HFF-Myc (cell line): ENCODE results near the gene CLCN6.

Source experiments
- DNase-seq: peaks from one replicate; pipeline ENCODE4 v3.0.0-alpha.2; 2011; ENCODE audit warnings: low read depth; ENCODE audit errors: extremely low read depth
- H3K4me3 ChIP-seq: replicated peaks from 2 replicates; pipeline ENCODE4 v1.5.1; 2011; ENCODE audit warnings: low read depth, mild to moderate bottlenecking, control low read depth, low read length
- TF ChIP-seq, protein P1 (sequence below): IDR thresholded peaks from 2 replicates; pipeline ENCODE4 v1.5.1; 2012; ENCODE audit warnings: mild to moderate bottlenecking, low read depth, low read length, control low read depth; ENCODE audit errors: missing control alignments

CLCN6 gene

GRCh38 chr1:11869650-11870207 lies 63.7 kb downstream of the CLCN6 start:
- no peak overlapping the region for H3K4me3 ChIP-seq
- TF ChIP-seq, protein P1, sequence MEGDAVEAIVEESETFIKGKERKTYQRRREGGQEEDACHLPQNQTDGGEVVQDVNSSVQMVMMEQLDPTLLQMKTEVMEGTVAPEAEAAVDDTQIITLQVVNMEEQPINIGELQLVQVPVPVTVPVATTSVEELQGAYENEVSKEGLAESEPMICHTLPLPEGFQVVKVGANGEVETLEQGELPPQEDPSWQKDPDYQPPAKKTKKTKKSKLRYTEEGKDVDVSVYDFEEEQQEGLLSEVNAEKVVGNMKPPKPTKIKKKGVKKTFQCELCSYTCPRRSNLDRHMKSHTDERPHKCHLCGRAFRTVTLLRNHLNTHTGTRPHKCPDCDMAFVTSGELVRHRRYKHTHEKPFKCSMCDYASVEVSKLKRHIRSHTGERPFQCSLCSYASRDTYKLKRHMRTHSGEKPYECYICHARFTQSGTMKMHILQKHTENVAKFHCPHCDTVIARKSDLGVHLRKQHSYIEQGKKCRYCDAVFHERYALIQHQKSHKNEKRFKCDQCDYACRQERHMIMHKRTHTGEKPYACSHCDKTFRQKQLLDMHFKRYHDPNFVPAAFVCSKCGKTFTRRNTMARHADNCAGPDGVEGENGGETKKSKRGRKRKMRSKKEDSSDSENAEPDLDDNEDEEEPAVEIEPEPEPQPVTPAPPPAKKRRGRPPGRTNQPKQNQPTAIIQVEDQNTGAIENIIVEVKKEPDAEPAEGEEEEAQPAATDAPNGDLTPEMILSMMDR: no peak
- DNase-seq: no peak

DNA sequence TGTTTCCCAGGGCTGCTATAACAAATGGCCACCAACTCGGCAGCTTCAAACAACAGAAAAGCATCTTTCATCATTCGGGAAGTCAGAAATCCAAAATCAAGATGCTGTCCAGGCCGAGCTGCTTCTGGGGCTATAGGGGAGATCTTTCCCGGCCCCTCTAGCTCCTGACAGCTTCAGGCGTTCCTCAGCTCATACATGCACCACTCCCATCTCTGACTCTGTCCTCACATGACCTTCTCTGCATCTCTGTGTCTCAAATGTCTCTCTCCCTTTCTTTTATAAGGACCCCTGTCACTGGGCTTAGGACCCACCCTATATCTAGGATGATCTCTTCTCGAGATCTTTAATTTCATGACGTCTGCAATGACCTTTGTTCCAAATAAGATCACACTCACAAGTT lies 66.6 kb downstream of the CLCN6 start:
- no peak for DNase-seq
- TF ChIP-seq, protein P1: no peak
- no peak overlapping the region for H3K4me3 ChIP-seq

- TF ChIP-seq, protein P1: no peak
- DNase-seq: no peak
- no peak overlapping the region for H3K4me3 ChIP-seq
Measured at GRCh38 chr1:11873395-11874257, 67.6 kb downstream of the CLCN6 start.

- DNase-seq: no peak
- TF ChIP-seq, protein P1: no peak
Measured at GRCh38 chr1:11874258-11874562, 68.2 kb downstream of the CLCN6 start.

GRCh38 chr1:11874624-11875023 lies 68.6 kb downstream of the CLCN6 start:
- TF ChIP-seq, protein P1: no peak

More at GRCh38 chr1:11874258-11874562, 68.2 kb downstream of the CLCN6 start:
- no peak overlapping the region for H3K4me3 ChIP-seq

DNA sequence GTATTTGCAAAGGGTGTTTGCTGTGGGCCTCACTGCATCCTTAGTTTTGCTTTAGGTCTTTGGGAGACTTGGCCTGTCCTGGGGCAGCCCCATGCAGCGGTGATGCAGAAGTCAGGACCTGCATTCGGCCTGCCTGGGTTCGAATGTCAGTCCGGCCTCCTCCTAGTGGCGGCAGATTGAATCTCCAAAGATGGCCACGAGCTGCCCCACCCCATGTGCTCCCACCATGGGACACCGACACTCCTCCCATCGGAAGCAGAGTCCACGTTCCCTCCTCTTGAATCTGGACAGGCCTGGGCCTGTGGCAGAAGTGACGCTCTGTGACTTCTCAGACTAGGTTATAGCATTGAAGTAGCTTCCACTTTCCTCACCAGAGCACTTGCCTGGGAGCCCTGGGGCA lies 69.1 kb downstream of the CLCN6 start:
- H3K4me3 ChIP-seq: no peak overlapping the region
- no peak for DNase-seq
- TF ChIP-seq, protein P1: no peak

More at GRCh38 chr1:11874624-11875023, 68.6 kb downstream of the CLCN6 start:
- DNase-seq: no peak
- no peak overlapping the region for H3K4me3 ChIP-seq
